Heart right ventricle (tissue), 16 donors: Measurements from ENCODE around the gene ANKRD12. TPM values are rescaled to one million over a fixed set of nuclear protein-coding genes. Genes with fewer than 3 reads are reported as not detected.

Source experiments
- ATAC-seq, 8 donors: fragments of 200-7000 bp; cut with Tn5 transposase; one replicate each; pipeline ENCODE4 v1.9.1; 2020; ENCODE audit warnings: mild to moderate bottlenecking in 8 of 8, moderate library complexity in 8 of 8, moderate number of reproducible peaks in 1 of 8
- DNase-seq, 2 donors: peaks; one replicate each; pipeline ENCODE4 v3.0.0-alpha.2; 2020
- H3K27ac ChIP-seq, 10 donors: fragments of 200-600 bp; sonication (generic) in 2 of 10; one replicate each; pipeline versions ENCODE4 v1.5.0 to v1.8.0; 2020 to 2022; ENCODE audit warnings: mild to moderate bottlenecking in 3 of 10
- H3K27me3 ChIP-seq, 7 donors: fragments of 200-600 bp; one replicate each; pipeline ENCODE4 v1.8.0; 2021 to 2022; ENCODE audit warnings: mild to moderate bottlenecking in 2 of 7
- H3K36me3 ChIP-seq, 9 donors: fragments of 200-600 bp; sonication (generic) in 1 of 9; one replicate each; pipeline versions ENCODE4 v1.5.0 to v1.8.0; 2020 to 2022; ENCODE audit warnings: mild to moderate bottlenecking in 2 of 9
- H3K4me1 ChIP-seq, 9 donors: fragments of 200-600 bp; sonication (generic) in 1 of 9; one replicate each; pipeline versions ENCODE4 v1.5.0 to v1.8.0; 2020 to 2022; ENCODE audit warnings: mild to moderate bottlenecking in 4 of 9
- H3K4me3 ChIP-seq, 10 donors: fragments of 200-600 bp; sonication (generic) in 2 of 10; one replicate each; pipeline versions ENCODE4 v1.5.0 to v1.8.0; 2020 to 2022; ENCODE audit warnings: mild to moderate bottlenecking in 7 of 10, moderate library complexity in 2 of 10
- H3K9me3 ChIP-seq, 11 donors: fragments of 200-600 bp in 10 of 11; sonication (generic) in 2 of 11; one replicate each; pipeline versions ENCODE4 v1.5.0 to v1.8.0; 2013 to 2022; ENCODE audit warnings: mild to moderate bottlenecking in 2 of 11, control low read depth in 1 of 11, moderate library complexity in 1 of 11
- CTCF ChIP-seq, 9 donors: fragments of 200-600 bp; sonication (generic) in 2 of 9; IDR thresholded peaks; one replicate each; pipeline versions ENCODE4 v1.5.0 to v1.8.0; 2021 to 2022; ENCODE audit warnings: antibody characterized with exemption in 9 of 9, mild to moderate bottlenecking in 5 of 9, moderate library complexity in 1 of 9
- WGBS, 2 donors: extraction: QIAGEN DNeasy Blood & Tissue Kit; methylation state at CpG; one replicate each; pipeline ENCODE4 v1.1.7; 2013; ENCODE audit warnings: inconsistent platforms in 1 of 2; 5-methylcytosine and 5-hydroxymethylcytosine counted together
- intact Hi-C, 10 donors: fragments of 100-400 bp; cut with DNase I; formaldehyde crosslinking; loops; one replicate each; pipeline versions ENCODE4 v1.11.1 to v1.14.2; 2022
- polyA plus RNA-seq, 2 donors: library from polyadenylated mRNA; stranded (reverse); fragments of 200-250 nt; gene quantifications; one replicate each; pipeline ENCODE4 v1.2.3, GENCODE V29; 2013
- total RNA-seq, 10 donors: library from RNA; stranded (reverse); fragmentation: NEBNext Ultra II Directional in 3 of 10; extraction: Animal tissue kit (Norgen Biotek cat#: 25700) in 3 of 10; gene quantifications; one replicate each; pipeline versions ENCODE4 v1.2.1 to v1.2.4, GENCODE V29; 2021 to 2023
- donor health status: Arrhythmogenic right ventricular cardiomyopathy.
- donor health status: ischemic (EF 13 %, LVEDD 7.1; RV severe dilation, severe dysfunction).
- donor health status: healthy with polysubstance abuse.
- donor health status: DM: no; HTN: yes; CAD: no.
- donor health status: DM: no; HTN: no; CAD: no.
- donor health status: ischemic (EF 25% LVEDD 6.9; RV normal size, moderate dysfunction).
- donor health status: ischemic (EF 25% LVEDD 5.7; RV mildly dilated, moderate dysfunction).
- donor health status: healthy.
- donor health status: DM: yes; HTN: yes; CAD: no.
- donor health status: Ischemic cardiomyopathy.
- donor health status: ischemic (EF 35%, LVEDD 5.7; RV mildly dilated, moderate dysfunction).
- donor health status: nonischemic (EF 11% LVEDD 7.7; RV severe dilation, severe dysfunction).
- donor health status: DM: yes; HTN: yes; CAD: no.
- donor health status: PGD.
- donor health status: ischemic (EF 29% LVEDD 5.4; RV normal size, mild dysfunction).
- donor health status: nonischemic (EF 23%, LVEDD 6.1; RV moderate dilation, normal function).

The ANKRD12 gene
- total and polyA plus RNA-seq, 12 donors = 3.1 to 70.2 (median 55.5) TPM

DNA sequence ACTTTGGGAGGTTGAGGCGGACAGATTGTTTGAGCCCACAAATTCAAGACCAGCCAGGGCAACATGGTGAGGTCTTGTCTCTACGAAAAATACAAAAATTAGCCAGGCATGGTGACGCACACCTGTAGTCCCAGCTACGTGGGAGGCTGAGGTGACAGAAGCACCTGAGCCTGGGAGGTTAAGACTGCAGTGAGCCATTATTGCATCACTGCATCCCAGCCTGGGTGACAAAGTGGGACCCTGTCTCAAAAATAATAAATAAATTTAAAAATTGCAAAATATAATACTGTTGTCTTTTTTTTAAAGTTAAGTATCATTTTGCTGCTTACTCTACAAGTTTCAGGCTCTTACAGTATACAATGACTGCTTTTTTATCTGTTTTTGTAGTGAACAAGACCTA lies 4.0 kb upstream of the ANKRD12 start:
- Histone ChIP-seq H3K36me3 (peaks cover 0 to 78% (median 26%) of the 10 kb centered on the region in 9 donors), H3K27me3 (no peaks in the 10 kb centered on the region), H3K27ac (no peak overlapping the region), H3K4me3 (no peak overlapping the region), H3K9me3 (no peaks in the 10 kb centered on the region), H3K4me1 (peaks cover 0 to 31% (median 18%) of the 10 kb centered on the region in 9 donors)
- DNase-seq (no peak), ATAC-seq (no peak)
- intact Hi-C loops = no loop called here
- TF ChIP-seq CTCF (IDR thresholded peaks at IDR 0.05) = no peak
- 94 to 97% methylated on average over 4 of the region's 4 CpGs for WGBS, 2 donors

- no peaks in the 10 kb centered on the region for H3K27me3 ChIP-seq
- ATAC-seq (no peak), DNase-seq (no peak)
- intact Hi-C loops = no loop called here
- no peak overlapping the region for H3K27ac ChIP-seq
- TF ChIP-seq CTCF (IDR thresholded peaks at IDR 0.05) = no peak
- 95 to 96% methylated on average over 2 of the region's 2 CpGs for WGBS, 2 donors
- H3K4me3 ChIP-seq = no peak overlapping the region
- peaks cover 0 to 72% (median 23%) of the 10 kb centered on the region in 9 donors for H3K36me3 ChIP-seq
- no peaks in the 10 kb centered on the region for H3K9me3 ChIP-seq
- peaks cover 0 to 36% (median 17%) of the 10 kb centered on the region in 9 donors for H3K4me1 ChIP-seq
These were observed 3.4 kb upstream of the ANKRD12 start for GRCh38 chr18:9133225-9133624.

- Histone ChIP-seq H3K9me3 (no peaks in the 10 kb centered on the region), H3K36me3 (peaks cover 0 to 51% (median 15%) of the 10 kb centered on the region in 9 donors), H3K27me3 (no peaks in the 10 kb centered on the region), H3K4me3 (peak overlapping the region; percentile 42 to 94 (median 75)), H3K4me1 (peaks cover 0 to 56% (median 35%) of the 10 kb centered on the region in 9 donors), H3K27ac (peak overlapping the region; percentile 65 to 99 (median 98))
- WGBS, 2 donors = 59 to 61% methylated on average over 12 of the region's 12 CpGs
- ATAC-seq (no peak), DNase-seq (no peak)
- intact Hi-C loops = loop anchor here in 3 of 10 donors (2.0 to 5.0 kb wide), 2 partner anchors 16 to 33 kb away; partner anchors contain the start of gene NDUFV2 (in 3 of the 3)
- TF ChIP-seq CTCF (IDR thresholded peaks at IDR 0.05) = no peak
These were observed 1.3 kb upstream of the ANKRD12 start for GRCh38 chr18:9135081-9135911.

GRCh38 chr18:9135912-9136314 lies 668 bp upstream of the ANKRD12 start:
- H3K4me1 ChIP-seq = peaks cover 0 to 59% (median 41%) of the 10 kb centered on the region in 9 donors
- WGBS, 2 donors = 0% methylated on average over 28 to 33 of the region's 33 CpGs
- ATAC-seq = peak; percentile 1 to 62 (median 26)

More at GRCh38 chr18:9135912-9136314, 668 bp upstream of the ANKRD12 start:
- Histone ChIP-seq H3K27me3 (no peaks in the 10 kb centered on the region), H3K4me3 (peak overlapping the region; percentile 42 to 94 (median 75)), H3K27ac (peak overlapping the region; percentile 65 to 99 (median 98)), H3K36me3 (peaks cover 0 to 45% (median 15%) of the 10 kb centered on the region in 9 donors), H3K9me3 (no peaks in the 10 kb centered on the region)
- DNase-seq = peak in 1 of 2 donors; percentile 28
- intact Hi-C loops = loop anchor here in 7 of 10 donors (2.0 to 5.0 kb wide), 3 partner anchors 17 to 34 kb away; partner anchors contain the start of gene NDUFV2 (in 7 of the 7)
- no peak for TF ChIP-seq CTCF (IDR thresholded peaks at IDR 0.05)
